Kidney epithelial cell (primary cell): ENCODE measurements around the gene ADCY2. TPM values are rescaled to one million over a fixed set of nuclear protein-coding genes. Genes with fewer than 3 reads are reported as not detected.
A peak's percentile ranks its signal among the peaks of the same experiment; 100 is the strongest.

ENCODE experiments used
- DNase-seq: peaks from one replicate; pipeline ENCODE4 v3.0.0-alpha.2; 2010; ENCODE audit warnings: low read depth
- H3K27me3 ChIP-seq: 2 replicates; pipeline ENCODE4 v1.6.0; 2011; ENCODE audit warnings: low read length; ENCODE audit not compliant: control insufficient read depth, insufficient read depth
- H3K36me3 ChIP-seq: 2 replicates; pipeline ENCODE4 v1.5.1; 2011; ENCODE audit warnings: low read length; ENCODE audit not compliant: control insufficient read depth, insufficient read depth
- H3K4me3 ChIP-seq: 2 replicates; pipeline ENCODE4 v1.5.1; 2011; ENCODE audit warnings: low read depth, mild to moderate bottlenecking, control low read depth, low read length
- total RNA-seq: library from RNA; depleted of rRNA; stranded (reverse); fragments of >200 nt; gene quantifications from 2 replicates; pipeline ENCODE4 v1.2.3, GENCODE V29; 2015
- TF ChIP-seq, protein P1 (sequence below): IDR thresholded peaks from 2 replicates; pipeline ENCODE4 v1.5.1; 2011; ENCODE audit warnings: mild to moderate bottlenecking, moderate library complexity, low read length, control low read depth, inconsistent platforms; ENCODE audit not compliant: insufficient read depth, poor library complexity, severe bottlenecking

ADCY2 gene
- total RNA-seq, 1 donor from 2014 or later, result 0.25 TPM

DNA sequence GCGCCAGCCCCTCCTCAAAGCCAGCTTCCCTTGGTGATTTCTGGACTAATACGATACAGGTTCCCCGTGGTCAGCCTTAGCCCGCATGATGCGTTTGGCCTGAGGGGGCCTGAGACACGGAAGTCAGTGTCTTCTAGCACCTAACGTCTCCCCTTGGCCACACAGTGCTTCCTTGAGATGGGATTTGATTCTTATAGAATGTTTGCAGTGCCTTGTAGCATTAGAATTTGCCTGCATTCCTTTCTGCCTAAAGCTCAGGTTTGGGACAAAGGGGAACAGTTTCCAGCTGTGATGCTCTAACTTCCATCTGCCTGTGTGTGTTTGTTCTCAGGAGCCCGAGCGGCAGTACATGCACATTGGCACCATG, 420.6 kb downstream of the ADCY2 start:
- no peak overlapping the region for H3K4me3 ChIP-seq
- H3K36me3 ChIP-seq, result no peaks in the 10 kb centered on the region
- H3K27me3 ChIP-seq, result peaks cover 5% of the 10 kb centered on the region
- DNase-seq, result no peak
- TF ChIP-seq, protein P1, sequence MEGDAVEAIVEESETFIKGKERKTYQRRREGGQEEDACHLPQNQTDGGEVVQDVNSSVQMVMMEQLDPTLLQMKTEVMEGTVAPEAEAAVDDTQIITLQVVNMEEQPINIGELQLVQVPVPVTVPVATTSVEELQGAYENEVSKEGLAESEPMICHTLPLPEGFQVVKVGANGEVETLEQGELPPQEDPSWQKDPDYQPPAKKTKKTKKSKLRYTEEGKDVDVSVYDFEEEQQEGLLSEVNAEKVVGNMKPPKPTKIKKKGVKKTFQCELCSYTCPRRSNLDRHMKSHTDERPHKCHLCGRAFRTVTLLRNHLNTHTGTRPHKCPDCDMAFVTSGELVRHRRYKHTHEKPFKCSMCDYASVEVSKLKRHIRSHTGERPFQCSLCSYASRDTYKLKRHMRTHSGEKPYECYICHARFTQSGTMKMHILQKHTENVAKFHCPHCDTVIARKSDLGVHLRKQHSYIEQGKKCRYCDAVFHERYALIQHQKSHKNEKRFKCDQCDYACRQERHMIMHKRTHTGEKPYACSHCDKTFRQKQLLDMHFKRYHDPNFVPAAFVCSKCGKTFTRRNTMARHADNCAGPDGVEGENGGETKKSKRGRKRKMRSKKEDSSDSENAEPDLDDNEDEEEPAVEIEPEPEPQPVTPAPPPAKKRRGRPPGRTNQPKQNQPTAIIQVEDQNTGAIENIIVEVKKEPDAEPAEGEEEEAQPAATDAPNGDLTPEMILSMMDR, result no peak

DNA sequence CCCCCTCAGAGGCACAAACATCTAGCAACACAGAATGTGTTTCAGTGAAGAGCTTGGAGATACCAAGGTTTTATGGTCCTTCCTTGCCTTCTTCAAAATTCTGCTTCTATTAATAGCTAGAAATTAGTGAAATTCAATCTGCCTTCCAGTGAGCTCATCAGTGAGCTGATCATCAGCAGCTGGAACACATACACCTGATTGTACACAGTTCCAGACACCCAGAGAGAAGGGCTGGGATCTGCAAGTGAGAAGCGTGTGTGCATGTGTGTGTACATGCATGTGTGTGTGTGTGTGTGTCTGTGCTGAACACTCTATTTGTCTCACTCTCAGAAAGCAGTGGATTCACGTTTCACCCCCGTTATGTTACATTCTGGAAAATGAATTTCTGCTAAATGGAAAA, 426.5 kb downstream of the ADCY2 start:
- Histone ChIP-seq H3K27me3 (peaks cover 9% of the 10 kb centered on the region), H3K36me3 (no peaks in the 10 kb centered on the region), H3K4me3 (no peak overlapping the region)
- DNase-seq, result no peak
- TF ChIP-seq, protein P1, result no peak

DNA sequence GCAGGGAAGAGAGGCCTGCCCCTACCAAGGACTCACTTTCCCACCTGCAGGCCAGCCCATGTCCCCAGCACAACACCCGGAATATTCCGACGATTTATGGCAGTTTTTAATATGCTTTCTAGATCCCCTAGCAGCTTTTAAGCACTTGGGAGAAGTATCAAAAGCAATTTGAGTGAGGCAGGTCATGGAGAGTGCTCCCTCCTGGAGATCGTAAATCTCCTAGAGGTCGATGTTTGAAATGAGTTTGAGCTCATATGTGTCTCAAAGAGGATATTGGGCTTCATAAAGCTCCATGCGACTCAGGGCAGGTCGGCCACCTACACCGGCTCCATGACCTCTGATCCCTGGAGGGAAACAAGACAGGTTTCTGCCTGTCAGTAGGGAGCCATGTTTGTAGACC, 427.7 kb downstream of the ADCY2 start:
- DNase-seq, result no peak
- TF ChIP-seq, protein P1, result no peak
- peaks cover 9% of the 10 kb centered on the region for H3K27me3 ChIP-seq

DNA sequence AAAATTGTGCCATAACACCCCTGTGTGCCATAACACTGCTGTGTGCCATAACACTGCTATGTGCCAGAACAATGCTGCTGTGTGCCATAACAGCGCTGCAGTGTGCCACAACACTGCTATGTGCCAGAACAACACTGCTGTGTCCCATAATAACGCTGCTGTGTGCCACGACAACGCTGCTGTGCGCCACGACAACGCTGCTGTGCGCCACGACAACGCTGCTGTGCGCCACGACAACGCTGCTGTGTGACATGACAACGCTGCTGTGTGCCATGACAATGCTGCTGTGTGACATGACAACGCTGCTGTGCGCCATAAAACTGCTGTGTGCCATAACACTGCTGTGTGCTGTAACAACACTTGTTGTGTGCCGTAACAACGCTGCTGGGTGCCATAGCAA, 429.1 kb downstream of the ADCY2 start:
- TF ChIP-seq, protein P1, result no peak
- Histone ChIP-seq H3K36me3 (no peaks in the 10 kb centered on the region), H3K4me3 (no peak overlapping the region), H3K27me3 (peaks cover 9% of the 10 kb centered on the region)
- no peak for DNase-seq

More for the DNA sequence above, 427.7 kb downstream of the ADCY2 start:
- Histone ChIP-seq H3K4me3 (no peak overlapping the region), H3K36me3 (no peaks in the 10 kb centered on the region)

DNA sequence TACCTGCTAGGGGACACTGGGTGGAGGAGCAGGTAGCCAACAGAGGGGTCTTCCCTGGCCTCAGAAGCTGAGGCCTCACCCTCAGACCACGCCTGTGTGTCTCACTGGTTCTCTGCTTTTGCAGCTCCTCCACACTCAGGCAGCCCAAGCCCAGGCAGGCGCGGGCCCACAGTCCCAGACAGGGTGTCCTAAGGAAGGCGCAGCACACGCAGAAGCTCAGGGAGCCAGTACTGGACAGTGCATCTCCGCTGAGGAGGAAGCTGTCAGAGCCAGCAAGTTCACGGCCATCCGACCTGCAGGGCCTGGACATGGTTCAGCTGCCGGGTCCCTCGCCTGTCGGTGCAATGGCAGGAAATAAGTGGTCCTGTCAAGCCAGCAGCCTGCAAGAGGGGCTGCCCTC, 429.7 kb downstream of the ADCY2 start:
- TF ChIP-seq, protein P1, result no peak
- Histone ChIP-seq H3K36me3 (no peaks in the 10 kb centered on the region), H3K27me3 (peaks cover 9% of the 10 kb centered on the region), H3K4me3 (no peak overlapping the region)
- DNase-seq, result no peak

DNA sequence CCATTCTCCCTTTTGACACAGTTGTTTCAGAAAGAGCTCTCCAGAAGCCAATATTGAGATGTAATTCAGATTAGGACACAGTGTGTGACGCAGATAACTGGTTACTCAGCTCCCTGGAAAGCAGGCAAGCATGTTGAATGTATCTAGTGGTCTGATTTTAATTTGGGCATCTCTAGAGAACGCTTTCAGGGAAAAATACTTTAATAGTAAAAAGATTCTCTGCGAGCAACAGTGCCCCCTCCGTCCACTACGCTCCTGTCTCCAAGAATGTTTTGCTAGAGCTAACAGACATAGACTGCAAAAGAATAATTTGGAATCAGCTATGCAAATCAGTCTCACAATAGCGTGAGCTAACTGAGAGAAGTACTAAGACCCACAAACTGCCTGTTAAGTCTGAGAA, 431.7 kb downstream of the ADCY2 start:
- no peaks in the 10 kb centered on the region for H3K36me3 ChIP-seq
- peaks cover 9% of the 10 kb centered on the region for H3K27me3 ChIP-seq
- DNase-seq, result no peak
- H3K4me3 ChIP-seq, result no peak overlapping the region
- TF ChIP-seq, protein P1, result peak; percentile 8
